Stimulated activated CD8-positive, alpha-beta memory T cell treated with anti-CD3 and anti-CD28 coated beads, Interleukin-15, amount 100 ng/mL, for 1 hour (primary cell): ENCODE measurements around the gene ACKR3.

Source experiments
- DNase-seq: peaks from one replicate; pipeline ENCODE4 v3.0.0-alpha.2; 2020; ENCODE audit warnings: low read depth

Gene ACKR3

DNA sequence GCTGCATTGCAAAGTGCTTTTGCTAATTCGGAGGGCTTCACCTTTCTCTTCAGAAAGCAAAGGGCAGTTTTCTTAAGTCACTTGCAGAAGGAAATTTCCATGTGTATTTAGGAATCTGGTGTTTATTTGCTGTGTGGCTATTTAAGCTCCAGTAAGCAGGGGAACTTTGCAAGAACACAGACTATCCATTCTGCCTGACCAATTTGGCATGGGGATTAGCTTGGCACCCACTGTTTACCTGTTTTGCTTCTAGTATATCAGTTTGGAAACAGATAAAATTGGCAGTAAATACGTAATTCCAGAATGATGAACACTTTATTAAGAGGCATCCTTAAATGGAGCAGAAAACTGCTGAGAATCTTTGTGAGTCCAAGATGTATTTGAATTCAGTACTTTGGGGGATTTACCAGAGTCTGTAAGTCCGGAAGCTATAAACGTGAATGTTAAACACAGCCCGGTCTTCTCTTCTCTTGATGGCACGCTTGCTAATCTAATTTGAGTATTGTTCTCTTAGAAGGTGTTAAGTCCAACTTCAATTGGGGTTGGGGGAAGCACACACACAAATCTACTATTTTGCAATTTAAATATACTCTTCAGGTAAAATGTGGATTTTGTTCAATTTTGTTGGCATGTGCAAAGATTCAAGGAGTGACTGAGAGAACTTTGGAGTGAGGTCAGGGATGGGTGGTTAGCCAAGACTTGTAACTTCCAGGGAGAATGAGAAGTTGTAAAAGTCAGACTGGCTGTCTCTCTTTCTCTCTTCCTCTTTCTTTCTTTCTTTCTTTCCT is 650 bp downstream of the ACKR3 start:
- no peak for DNase-seq

DNA sequence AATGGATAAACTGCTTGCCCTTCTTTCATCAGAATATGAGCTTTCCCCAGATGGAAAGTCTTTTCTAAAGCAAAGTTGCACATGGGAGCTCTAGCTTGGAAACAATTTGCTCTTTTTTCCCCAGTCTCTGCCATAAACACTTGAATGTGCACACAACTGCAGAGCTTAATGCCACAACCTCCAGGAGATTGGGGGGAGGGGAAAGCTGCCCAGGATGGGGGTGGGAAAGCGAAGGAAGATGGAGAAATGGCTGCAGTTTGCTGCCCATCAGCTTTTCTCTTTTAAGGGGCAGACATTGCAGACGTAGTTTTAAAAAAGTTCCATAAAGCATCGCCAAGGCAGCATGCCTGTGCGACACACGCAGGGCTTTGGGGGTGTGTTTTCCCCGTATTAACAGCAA is 1.5 kb downstream of the ACKR3 start:
- no peak for DNase-seq

DNA sequence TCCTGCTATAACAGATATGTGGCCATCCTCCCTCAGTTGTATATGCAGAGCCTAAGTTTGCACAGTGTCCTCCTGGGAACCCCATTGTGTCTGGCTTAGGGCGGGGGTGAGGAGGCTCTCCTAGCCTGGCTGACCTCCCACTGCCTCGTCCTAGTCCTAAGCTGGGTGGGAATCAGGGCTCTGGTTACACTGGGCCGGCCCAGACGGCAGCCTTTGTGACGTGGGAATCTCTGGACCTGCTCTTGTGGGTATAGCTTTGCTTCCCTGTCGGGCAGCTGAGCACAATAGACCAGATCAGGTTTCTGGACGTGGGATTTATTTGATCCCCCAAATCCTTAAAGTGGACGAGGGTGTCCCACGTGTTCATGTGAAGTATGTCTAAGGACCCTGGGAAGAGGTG is 2.9 kb downstream of the ACKR3 start:
- no peak for DNase-seq

DNA sequence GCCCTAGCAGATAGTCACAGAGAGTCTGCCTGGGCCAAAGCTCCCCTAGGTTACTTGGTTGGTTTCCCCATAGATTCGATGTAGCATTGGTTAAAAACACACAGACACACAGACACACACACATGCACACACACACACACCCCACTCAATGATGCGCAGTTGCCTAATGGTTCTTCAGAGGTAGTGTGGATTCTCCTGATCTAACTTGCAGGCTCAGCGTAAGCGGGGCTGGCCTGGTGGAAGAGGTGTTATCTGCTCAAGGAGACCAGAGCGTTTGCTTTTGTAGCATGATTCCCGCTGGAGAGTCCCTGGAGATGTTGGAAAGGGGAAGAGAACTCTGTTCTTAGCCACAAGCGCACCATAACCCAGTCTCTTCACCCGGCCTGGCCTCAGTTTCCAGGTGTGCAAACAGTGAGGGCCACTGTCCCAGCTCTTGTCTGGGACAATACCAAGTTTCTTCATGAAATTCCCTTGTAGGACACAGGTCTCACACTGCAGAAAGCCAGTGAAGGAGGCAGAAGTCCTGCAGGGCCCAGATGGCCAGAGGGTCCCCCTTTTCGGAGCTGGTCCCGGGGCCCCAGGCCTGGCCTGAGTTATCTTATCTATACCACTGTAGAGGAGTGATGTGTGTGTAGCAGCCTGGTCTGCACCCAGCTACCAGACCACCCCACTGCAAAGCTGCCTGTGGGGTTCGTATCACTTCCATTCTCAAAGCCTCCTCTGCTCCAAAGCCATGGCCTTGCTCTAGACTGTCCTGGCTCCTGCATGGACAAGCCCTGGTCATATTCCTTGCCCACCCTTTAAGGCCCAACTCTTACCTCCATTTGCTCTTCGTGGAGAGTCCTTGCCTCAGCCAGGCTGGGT is 3.7 kb downstream of the ACKR3 start:
- DNase-seq, result no peak

DNA sequence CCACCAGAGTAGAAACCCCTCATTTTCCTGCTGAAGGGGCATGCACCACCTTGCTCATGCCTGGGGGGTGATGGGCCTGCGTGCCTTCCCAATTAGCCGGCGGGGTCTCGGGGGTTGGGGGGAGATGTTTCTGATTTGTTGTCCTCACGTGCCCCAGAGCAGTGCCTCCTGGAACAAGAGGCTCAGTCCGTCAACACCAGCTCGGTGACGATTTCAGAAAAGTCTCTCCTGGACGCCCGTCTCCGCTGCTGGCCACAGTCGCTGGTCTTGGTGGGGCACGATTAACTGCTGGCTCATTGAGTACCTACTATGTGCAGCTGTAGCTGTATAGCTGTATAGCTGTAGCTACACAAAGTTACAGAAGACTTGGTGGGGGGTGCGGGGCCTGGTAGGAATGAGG is 4.4 kb downstream of the ACKR3 start:
- DNase-seq, result no peak

DNA sequence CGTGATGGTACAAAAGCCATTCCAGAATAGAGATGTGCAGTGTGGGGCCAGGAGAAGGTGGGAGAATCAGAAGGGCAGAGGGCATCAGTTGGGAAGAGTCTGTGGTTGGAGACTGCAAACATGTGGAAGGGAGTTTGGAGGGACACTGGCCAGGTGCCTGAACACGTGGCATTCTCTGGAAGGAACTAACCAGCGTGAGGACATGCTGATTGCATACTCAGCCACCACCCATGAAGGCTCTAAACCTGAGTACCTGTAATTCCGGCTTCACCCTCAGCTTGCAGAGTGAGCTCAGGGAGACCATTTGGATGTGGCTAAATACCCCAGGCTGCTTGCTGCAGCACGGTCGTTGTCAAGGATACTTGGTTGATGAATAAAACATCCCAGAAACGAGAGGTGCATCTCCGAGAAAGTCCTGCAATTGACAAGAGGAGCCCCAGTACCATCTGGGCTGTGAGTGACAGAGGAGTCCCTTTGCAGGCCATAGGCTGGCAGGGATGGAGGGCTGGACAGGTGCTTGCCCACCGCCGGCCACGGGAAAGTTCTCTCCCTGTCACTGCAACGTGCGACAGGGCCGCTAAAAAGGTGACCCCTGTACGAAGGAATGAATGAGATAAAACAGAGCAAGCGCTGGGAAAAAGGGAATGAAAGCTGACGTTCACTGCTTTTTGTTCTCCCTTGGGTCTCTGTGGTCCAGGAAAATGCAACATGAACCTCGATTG is 5.0 kb downstream of the ACKR3 start:
- no peak for DNase-seq

DNA sequence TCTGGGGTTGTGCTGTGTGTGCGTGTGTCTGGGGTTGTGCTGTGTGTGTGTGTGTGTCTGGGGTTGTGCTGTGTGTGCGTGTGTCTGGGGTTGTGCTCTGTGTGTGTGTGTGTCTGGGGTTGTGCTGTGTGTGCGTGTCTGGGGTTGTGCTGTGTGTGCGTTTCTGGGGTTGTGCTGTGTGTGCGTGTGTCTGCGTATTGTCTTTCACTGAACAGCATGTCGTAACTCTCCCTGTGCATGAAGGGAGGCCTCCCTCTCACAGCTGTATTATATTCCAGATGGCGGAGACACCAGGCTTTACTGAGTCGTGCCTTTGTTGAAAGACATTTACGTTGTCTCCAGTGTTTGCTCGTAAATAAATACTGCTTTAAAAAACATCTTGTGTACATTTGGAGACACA is 5.9 kb downstream of the ACKR3 start:
- no peak for DNase-seq

DNA sequence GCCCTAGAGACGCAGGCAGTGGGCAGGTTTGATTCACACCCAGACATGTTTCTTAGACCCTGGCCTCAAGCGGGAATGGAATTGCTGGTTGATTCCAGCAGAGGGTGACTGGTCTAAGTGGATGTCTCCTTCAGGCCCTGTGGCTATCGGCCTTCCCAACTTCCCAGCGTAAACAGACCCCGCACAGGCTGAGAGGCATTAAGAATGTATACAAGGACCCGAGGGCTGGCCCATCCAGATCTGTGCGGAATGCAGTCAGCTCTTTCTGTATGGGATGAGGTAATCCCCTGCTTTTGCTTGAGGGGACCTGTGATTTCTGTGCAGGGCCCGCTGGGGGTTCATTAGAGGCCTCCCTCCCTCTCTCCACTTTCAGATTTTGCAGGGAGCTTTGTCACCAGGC is 6.5 kb downstream of the ACKR3 start:
- DNase-seq, result no peak

DNA sequence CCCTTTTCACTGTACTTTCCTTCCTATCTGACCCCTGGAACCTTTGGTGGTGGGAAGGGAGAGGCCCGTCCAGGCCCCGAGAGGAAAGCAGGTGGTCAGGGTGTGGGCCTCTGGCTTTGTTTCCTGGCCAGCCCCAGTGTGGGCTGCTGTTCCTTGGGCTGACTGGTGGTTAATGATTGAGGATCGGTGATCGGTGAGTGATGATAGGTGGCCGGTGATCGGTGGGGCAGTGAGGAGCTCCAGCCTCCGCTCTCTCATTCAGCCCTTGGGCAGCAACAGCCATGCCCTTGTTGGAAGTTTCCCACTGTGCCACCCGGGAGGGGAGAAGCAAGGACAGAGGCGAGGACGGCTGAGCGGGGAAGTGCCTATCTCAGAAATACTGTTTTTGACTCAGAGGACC is 7.3 kb downstream of the ACKR3 start:
- no peak for DNase-seq

DNA sequence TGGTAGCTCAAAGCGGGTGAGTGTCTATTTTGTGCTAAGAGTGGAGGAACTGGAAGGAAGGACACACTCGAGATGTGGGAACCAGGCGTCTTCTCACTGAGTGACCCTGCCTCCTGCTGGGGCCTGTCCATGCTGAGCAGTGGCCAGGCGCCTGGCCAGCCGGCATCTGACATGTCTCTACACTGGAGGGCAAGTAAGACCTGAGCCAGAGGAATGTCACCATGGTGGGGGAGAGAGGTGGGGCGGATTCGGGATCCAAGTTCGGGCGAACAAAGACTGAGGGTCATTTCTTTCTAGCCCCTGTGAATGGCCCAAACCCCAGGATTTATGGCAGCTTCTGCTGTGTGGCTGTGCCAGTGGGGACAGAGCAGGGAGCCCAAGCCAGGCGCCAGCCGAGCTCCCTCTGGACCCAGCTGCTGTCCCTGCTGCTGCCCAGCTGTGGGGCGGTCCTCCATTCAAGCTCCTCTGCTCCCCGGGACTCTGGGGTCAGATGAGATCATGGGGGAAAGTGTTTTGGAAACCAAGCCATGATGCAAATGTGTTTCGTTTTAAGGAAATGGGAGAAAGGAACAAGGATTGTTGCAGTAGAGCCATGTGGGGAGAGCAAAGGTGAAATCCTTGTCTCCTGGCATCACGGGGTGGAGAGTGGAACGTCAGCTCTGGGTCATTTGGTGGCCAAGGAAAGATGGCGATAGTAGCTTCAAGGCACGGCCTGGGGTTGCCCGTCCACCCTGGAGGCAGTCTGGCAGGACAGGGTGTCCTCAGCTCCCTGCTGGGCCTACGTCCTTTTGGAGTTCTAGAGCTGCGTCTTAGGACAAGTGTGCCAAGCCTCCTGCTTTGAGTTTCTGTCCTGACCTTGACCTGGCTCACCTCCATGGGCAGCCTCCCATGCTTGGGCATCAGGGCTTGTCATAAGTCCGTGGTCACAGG is 8.1 kb downstream of the ACKR3 start:
- DNase-seq, result no peak

DNA sequence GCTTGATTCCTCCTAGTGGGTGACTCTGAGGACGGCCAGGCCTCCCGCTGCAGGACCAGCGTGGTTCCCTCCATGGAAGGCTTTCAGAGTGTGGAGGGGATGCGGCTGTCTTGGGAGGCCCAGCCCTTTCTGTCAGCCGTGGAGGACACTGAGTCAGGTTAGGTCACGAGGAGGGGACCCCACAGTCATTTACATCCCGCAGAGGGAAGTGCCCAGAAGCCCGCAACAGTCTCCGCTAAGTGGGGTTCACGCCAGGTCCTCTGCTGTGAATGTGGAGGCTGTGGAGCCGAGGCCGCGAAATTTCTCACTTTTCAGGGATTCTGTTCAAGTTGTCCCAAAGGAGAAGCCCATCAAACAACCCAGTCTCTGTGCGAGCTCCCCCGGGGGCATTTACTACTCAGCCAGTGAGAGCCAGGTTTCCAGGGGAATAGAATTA is 8.8 kb downstream of the ACKR3 start:
- DNase-seq, result no peak

DNA sequence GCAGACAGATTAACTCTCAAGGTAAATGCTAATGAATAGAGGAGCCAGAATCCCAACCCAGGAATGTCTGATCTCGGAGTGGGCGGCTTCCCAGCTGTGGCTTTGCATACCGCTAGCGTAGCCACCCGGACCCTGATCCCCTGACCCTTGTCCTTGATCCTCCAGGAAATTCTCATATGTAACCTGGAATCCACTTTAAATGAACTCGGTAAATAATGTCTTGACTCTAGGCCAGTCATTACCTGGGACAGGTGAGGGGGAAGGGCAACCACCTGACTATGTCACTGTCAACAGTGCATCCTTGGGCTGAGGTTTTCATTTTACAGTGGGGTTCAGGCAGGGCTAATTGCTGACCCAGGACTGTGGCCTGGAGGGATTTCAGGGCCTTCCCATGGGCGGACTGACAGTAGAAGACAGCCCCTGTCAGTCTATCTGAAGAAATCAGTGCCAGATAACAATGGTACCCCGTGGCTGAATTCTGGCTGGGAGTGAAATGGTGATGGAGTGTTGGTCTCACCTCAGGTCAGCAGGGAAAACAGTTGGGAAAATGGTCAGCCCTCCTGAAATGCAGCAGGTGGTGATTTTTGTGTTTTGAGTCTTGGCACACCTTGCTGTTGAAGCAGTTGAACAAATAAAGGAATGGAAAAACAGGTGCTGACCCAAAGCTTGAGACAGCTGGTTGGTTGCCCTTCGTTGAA is 9.6 kb downstream of the ACKR3 start:
- no peak for DNase-seq

DNA sequence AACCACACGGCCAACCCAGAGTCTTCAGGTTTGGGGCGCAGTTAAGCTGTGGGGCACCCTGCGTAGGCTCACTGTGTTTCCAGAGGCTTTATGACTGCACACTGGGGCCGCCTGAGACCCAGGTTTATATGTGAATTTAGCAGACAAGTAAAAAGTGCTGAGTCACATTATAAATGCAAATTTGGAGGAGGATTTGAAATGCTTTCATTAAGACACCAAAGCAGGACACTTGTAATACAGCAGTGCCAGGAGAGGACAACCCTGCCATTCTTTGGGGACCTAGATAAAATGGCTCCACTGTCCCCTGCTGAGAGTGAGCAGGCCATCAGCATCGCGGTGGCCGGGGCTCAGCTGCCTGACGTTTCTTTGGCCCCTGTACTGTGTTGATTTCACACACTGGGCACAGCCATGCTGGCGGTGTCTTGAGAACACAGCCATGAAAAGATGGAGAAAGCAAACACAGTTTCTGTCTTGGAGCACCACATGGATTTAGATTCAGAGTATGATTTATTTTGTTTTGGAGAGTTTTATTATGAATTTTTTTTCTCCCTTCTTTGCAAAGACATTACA is 10.2 kb downstream of the ACKR3 start:
- DNase-seq, result no peak

DNA sequence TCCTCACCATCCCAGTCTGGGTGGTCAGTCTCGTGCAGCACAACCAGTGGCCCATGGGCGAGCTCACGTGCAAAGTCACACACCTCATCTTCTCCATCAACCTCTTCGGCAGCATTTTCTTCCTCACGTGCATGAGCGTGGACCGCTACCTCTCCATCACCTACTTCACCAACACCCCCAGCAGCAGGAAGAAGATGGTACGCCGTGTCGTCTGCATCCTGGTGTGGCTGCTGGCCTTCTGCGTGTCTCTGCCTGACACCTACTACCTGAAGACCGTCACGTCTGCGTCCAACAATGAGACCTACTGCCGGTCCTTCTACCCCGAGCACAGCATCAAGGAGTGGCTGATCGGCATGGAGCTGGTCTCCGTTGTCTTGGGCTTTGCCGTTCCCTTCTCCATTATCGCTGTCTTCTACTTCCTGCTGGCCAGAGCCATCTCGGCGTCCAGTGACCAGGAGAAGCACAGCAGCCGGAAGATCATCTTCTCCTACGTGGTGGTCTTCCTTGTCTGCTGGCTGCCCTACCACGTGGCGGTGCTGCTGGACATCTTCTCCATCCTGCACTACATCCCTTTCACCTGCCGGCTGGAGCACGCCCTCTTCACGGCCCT is 11.2 kb downstream of the ACKR3 start:
- no peak for DNase-seq

DNA sequence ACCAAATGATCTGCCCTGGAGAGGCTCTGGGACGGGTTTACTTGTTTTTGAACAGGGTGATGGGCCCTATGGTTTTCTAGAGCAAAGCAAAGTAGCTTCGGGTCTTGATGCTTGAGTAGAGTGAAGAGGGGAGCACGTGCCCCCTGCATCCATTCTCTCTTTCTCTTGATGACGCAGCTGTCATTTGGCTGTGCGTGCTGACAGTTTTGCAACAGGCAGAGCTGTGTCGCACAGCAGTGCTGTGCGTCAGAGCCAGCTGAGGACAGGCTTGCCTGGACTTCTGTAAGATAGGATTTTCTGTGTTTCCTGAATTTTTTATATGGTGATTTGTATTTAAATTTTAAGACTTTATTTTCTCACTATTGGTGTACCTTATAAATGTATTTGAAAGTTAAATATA is 11.9 kb downstream of the ACKR3 start:
- DNase-seq, result no peak

DNA sequence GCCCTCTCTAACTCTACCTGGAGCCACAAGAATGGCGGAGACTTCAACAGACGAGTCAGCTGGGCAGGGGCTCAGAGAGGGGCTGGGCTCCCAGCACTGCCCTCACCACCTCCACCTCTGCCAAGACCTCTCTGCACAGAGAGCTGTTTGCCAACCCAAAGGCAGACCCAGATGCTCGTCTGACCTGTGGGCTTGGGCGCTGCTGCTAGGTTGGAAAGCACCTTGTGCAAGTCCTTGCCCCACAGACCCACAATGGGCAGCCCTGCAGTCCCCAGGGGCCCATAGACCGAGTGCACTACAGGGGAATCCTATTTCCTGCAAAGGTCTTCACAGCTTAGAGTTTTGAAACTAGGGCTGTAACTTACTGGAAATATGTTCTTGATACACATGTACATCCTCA is 13.3 kb downstream of the ACKR3 start:
- no peak for DNase-seq

DNA sequence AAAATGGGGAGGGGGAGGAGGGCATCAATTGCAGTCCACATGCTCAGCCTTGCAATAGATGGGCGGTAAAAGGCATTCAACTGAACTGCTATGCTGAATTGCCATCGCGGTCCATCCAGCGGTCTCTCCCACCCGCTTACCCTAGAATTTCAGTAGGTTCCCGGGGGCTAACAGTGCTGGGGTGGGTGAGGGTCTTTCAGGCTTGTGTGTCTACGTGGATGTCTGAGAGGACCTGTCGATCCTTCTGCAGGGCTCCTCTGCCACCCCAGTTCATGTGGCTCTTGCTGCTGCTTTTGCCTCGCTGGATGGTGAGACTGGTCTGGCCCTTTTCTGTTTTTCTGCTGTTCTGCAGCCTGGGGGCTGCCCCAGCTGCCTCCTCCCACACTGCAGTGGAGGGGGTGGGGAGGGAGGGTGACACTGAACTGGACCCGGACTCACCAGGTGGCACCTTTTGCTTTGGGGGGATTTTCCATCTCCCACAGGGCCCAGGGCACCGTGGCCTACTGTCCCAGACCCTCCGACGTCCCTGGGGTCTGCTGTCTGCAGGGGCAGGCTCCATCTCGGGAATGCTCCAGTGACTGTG is 14.1 kb downstream of the ACKR3 start:
- no peak for DNase-seq

DNA sequence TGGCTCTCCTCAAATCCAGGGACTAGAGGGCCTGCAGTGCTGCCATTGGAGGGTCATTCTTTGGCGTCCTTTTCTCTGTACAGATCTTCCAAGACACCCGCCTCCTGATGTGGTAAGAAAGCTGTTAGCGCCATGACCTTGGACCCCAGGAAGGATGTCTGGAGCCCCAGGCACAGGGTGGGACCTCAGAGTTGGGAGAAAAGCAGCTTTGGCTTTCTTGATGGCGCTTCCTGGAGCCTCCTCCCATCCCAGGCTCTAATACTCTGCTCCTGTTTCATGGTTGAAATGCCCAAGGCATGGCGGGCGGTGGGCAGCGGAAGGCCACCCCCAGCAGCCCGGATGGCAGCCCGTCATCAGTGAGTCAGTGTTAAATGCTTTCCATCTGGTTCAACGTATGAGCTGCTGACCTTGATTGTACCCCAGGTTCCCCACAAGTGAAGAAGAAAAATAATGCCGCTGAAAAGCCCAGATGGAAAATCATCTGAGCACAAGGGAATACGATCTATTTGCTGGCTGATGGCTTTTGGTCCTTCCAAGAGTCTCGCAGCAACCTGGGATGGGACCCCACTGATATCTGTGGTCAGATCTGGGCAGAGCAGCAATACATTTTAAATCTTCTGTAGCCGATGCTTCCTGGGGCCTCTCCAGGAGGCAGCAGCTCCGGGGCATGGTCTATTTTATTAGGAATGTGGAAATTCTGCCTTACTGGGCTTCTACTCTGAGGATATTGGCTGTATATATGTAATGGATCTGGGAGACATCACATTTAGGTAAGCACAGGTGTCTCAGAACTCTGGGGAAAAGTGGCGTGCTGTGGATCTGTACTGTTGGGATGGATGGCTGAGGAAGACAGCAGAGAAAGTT is 15.1 kb downstream of the ACKR3 start:
- DNase-seq, result no peak

DNA sequence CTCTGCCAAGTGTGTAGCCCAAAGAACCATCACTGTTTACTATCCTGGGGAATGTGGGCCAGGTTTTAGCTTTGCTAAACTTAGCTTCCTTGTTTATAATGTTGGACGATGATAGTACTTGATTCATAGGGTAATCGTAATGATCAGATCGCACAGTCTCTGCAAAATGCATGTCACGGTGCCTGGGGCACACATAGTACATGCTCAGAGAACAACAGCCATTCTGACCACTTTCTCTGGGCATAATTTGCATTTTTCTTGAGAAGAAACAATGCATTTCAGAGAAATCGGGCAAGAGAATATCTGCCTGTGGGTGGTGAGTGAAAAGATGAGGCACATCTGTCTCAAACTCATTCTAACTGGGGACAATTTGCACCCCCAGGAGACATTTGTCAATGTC is 16.3 kb downstream of the ACKR3 start:
- DNase-seq, result no peak
